ENCODE measurements around the gene BOLA2.
"Not testable (repeated sequence)": the region's sequence is repeated elsewhere in the genome, so short reads cannot be mapped to it uniquely, and the experiment has no call there.

- not testable (repeated sequence) for TF ChIP-seq CTCF (conservative IDR thresholded peaks at IDR 0.05; ENCODE audit: low read depth, low read length); EZH2 (IDR thresholded peaks at IDR 0.05; ENCODE audit: low read length, unreplicated experiment)
Observed at GRCh38 chr16:29405249-29405648, 48.9 kb downstream of the BOLA2 start.

Data from PC-3 (cell line).